GM23338 (cell line): ENCODE results near the gene PAMR1. TPM values are rescaled to one million over a fixed set of nuclear protein-coding genes. Genes with fewer than 3 reads are reported as not detected.

Source experiments
- ATAC-seq: fragments of 200-7000 bp; cut with Tn5 transposase; 3 replicates; pipeline ENCODE4 v1.9.1; 2020
- DNase-seq: peaks from one replicate; pipeline ENCODE4 v3.0.0-alpha.2; 2015; ENCODE audit warnings: low spot score
- H2AFZ ChIP-seq: fragments of 200-600 bp; sonication (generic); 2 replicates; pipeline ENCODE4 v1.8.0; 2016; ENCODE audit warnings: antibody characterized with exemption, mild to moderate bottlenecking, moderate library complexity
- H3F3A ChIP-seq: fragments of 200-600 bp; sonication (generic); replicated peaks from 2 replicates; pipeline ENCODE4 v1.8.0; 2017; ENCODE audit warnings: antibody characterized with exemption, mixed run types, low read depth
- H3K27ac ChIP-seq: fragments of 200-600 bp; sonication (generic); 2 replicates; pipeline ENCODE4 v1.6.1; 2016; ENCODE audit warnings: low read depth
- H3K27me3 ChIP-seq: fragments of 200-600 bp; sonication (generic); 2 replicates; pipeline ENCODE4 v1.8.0; 2016; ENCODE audit warnings: mild to moderate bottlenecking, mixed run types, moderate library complexity; ENCODE audit not compliant: insufficient read depth
- H3K36me3 ChIP-seq: fragments of 200-600 bp; sonication (generic); 2 replicates; pipeline ENCODE4 v1.8.0; 2016; ENCODE audit warnings: mild to moderate bottlenecking; ENCODE audit not compliant: insufficient read depth
- H3K4me1 ChIP-seq: fragments of 200-600 bp; sonication (generic); 2 replicates; pipeline ENCODE4 v1.8.0; 2016; ENCODE audit warnings: mild to moderate bottlenecking, moderate library complexity; ENCODE audit not compliant: insufficient read depth
- H3K4me2 ChIP-seq: fragments of 200-600 bp; sonication (generic); 2 replicates; pipeline ENCODE4 v1.7.1; 2017; ENCODE audit warnings: mixed run types
- H3K4me3 ChIP-seq: fragments of 200-600 bp; sonication (generic); 2 replicates; pipeline ENCODE4 v1.6.1; 2016; ENCODE audit warnings: mixed run types
- H3K79me2 ChIP-seq: fragments of 200-600 bp; sonication (generic); replicated peaks from 2 replicates; pipeline ENCODE4 v1.8.0; 2017; ENCODE audit warnings: mild to moderate bottlenecking; ENCODE audit not compliant: insufficient read depth
- H3K9me2 ChIP-seq: fragments of 200-600 bp; sonication (generic); 2 replicates; pipeline ENCODE4 v1.8.0; 2017; ENCODE audit not compliant: insufficient read depth
- H4K20me1 ChIP-seq: fragments of 200-600 bp; sonication (generic); replicated peaks from 2 replicates; pipeline ENCODE4 v1.8.0; 2017; ENCODE audit warnings: mild to moderate bottlenecking; ENCODE audit not compliant: insufficient read depth
- H3K27ac Mint-ChIP-seq: 2 replicates; pipeline ENCODE4 v1.8.0; 2020; ENCODE audit warnings: inconsistent platforms, mild to moderate bottlenecking, moderate library complexity, mixed read lengths
- H3K27me3 Mint-ChIP-seq: 3 replicates; pipeline ENCODE4 v1.8.0; 2022; ENCODE audit warnings: low read depth, mild to moderate bottlenecking, moderate library complexity, mixed read lengths, inconsistent platforms; ENCODE audit not compliant: insufficient read depth, poor library complexity
- H3K36me3 Mint-ChIP-seq: 3 replicates; pipeline ENCODE4 v1.8.0; 2021; ENCODE audit warnings: low read depth, mild to moderate bottlenecking, inconsistent platforms, moderate library complexity, mixed read lengths
- H3K4me1 Mint-ChIP-seq: 3 replicates; pipeline ENCODE4 v1.8.0; 2020; ENCODE audit warnings: mild to moderate bottlenecking, inconsistent platforms, mixed read lengths
- H3K4me3 Mint-ChIP-seq: 3 replicates; pipeline ENCODE4 v1.8.0; 2021; ENCODE audit warnings: moderate library complexity, mild to moderate bottlenecking, inconsistent platforms, mixed read lengths
- H3K9me3 Mint-ChIP-seq: 3 replicates; pipeline ENCODE4 v1.8.0; 2020; ENCODE audit warnings: moderate library complexity, mild to moderate bottlenecking, inconsistent platforms, mixed read lengths
- CREB1 ChIP-seq: fragments of 250-450 bp; sonication (Bioruptor Pico); IDR thresholded peaks from 2 replicates; pipeline ENCODE4 v1.5.0; 2020; ENCODE audit warnings: low read depth, mild to moderate bottlenecking, moderate library complexity
- EZH2phosphoT487 ChIP-seq: fragments of 200-600 bp; sonication (generic); IDR thresholded peaks from one replicate; pipeline ENCODE4 v1.8.1; 2018; ENCODE audit warnings: antibody characterized with exemption; ENCODE audit not compliant: unreplicated experiment
- POLR2AphosphoS5 ChIP-seq: IDR thresholded peaks from 2 replicates; pipeline ENCODE4 v1.6.1; 2016; ENCODE audit warnings: antibody characterized with exemption, low read depth
- ZNF114 ChIP-seq: fragments of 250-450 bp; sonication (Bioruptor Pico); IDR thresholded peaks from 2 replicates; pipeline ENCODE4 v1.5.0; 2020; ENCODE audit warnings: mild to moderate bottlenecking, moderate library complexity
- ZNF331 ChIP-seq: fragments of 250-450 bp; sonication (Bioruptor Pico); IDR thresholded peaks from 2 replicates; pipeline ENCODE4 v1.5.0; 2020; ENCODE audit warnings: low read depth, mild to moderate bottlenecking, moderate library complexity
- polyA plus RNA-seq: library from polyadenylated mRNA; unstranded; fragments of >200 nt; fragmentation: Nextera tagmentation; extraction: Ambion mirVana; gene quantifications from 2 replicates; pipeline ENCODE4 v1.2.1, GENCODE V29; 2016
- total RNA-seq: library from RNA; depleted of rRNA; stranded (reverse); fragments of >200 nt; shearing (Covaris generic); gene quantifications from 2 replicates; pipeline ENCODE4 v1.2.3, GENCODE V29; 2014
- TF ChIP-seq, protein P1 (sequence below), 2 experiments: fragments of 200-600 bp in 1 of 2; sonication (generic) in 1 of 2; conservative IDR thresholded peaks; 2 replicates each; pipeline versions ENCODE4 v1.5.1 to v1.6.1; 2016 to 2017; ENCODE audit warnings: antibody characterized with exemption in 2 of 2, low read depth in 2 of 2, mild to moderate bottlenecking in 2 of 2, moderate library complexity in 1 of 2
- TF ChIP-seq, protein P2 (sequence below): IDR thresholded peaks from one replicate; pipeline ENCODE4 v1.6.1; 2018; ENCODE audit warnings: antibody characterized with exemption; ENCODE audit not compliant: unreplicated experiment

Gene PAMR1
- total and polyA plus RNA-seq, 2 experiments from 2014 or later = 1.6 to 3.1 TPM

DNA sequence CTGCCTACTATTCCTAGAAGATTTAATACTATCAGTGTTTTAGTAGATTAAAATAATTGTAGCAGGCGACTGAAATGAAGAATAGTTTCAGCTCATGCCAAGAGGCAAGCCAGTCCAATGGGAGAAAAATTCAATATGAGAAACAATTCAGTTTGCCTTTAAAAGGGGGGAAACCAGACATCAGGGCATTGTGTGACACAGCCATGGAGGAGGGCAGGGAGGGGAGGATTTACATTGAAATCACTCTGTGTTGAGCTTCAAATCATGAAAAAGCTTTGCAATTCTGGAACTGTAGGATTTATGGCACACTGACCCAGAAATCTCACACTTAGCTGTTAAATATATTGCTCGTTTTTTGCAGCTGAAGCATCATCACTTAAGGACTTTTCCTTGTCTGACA, 110.6 kb downstream of the PAMR1 start:
- H3K4me2 ChIP-seq = no peak overlapping the region
- Mint-ChIP-seq H3K27ac (no peak overlapping the region), H3K4me1 (no peaks in the 10 kb centered on the region; the same call in 2 of the 3 replicates), H3K4me3 (no peak overlapping the region), H3K27me3 (peaks cover 41% of the 10 kb centered on the region), H3K36me3 (no peaks in the 10 kb centered on the region), H3K9me3 (peaks cover 3% of the 10 kb centered on the region; the same call in 1 of the 3 replicates)
- peaks cover 58% of the 10 kb centered on the region for H3K27me3 ChIP-seq
- no peaks in the 10 kb centered on the region for H3K36me3 ChIP-seq
- H3K27ac ChIP-seq = no peak overlapping the region
- no peak for ATAC-seq
- no peaks in the 10 kb centered on the region for H3F3A ChIP-seq
- H3K79me2 ChIP-seq = no peaks in the 10 kb centered on the region
- DNase-seq = no peak
- no peaks in the 10 kb centered on the region for H3K9me2 ChIP-seq
- H3K4me3 ChIP-seq = no peak overlapping the region
- TF ChIP-seq POLR2AphosphoS5 = no peak
- TF ChIP-seq, protein P1, sequence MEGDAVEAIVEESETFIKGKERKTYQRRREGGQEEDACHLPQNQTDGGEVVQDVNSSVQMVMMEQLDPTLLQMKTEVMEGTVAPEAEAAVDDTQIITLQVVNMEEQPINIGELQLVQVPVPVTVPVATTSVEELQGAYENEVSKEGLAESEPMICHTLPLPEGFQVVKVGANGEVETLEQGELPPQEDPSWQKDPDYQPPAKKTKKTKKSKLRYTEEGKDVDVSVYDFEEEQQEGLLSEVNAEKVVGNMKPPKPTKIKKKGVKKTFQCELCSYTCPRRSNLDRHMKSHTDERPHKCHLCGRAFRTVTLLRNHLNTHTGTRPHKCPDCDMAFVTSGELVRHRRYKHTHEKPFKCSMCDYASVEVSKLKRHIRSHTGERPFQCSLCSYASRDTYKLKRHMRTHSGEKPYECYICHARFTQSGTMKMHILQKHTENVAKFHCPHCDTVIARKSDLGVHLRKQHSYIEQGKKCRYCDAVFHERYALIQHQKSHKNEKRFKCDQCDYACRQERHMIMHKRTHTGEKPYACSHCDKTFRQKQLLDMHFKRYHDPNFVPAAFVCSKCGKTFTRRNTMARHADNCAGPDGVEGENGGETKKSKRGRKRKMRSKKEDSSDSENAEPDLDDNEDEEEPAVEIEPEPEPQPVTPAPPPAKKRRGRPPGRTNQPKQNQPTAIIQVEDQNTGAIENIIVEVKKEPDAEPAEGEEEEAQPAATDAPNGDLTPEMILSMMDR (conservative IDR thresholded peaks at IDR 0.05; ENCODE audit: low read depth in 2 of 2) = no peak
- TF ChIP-seq, protein P2, sequence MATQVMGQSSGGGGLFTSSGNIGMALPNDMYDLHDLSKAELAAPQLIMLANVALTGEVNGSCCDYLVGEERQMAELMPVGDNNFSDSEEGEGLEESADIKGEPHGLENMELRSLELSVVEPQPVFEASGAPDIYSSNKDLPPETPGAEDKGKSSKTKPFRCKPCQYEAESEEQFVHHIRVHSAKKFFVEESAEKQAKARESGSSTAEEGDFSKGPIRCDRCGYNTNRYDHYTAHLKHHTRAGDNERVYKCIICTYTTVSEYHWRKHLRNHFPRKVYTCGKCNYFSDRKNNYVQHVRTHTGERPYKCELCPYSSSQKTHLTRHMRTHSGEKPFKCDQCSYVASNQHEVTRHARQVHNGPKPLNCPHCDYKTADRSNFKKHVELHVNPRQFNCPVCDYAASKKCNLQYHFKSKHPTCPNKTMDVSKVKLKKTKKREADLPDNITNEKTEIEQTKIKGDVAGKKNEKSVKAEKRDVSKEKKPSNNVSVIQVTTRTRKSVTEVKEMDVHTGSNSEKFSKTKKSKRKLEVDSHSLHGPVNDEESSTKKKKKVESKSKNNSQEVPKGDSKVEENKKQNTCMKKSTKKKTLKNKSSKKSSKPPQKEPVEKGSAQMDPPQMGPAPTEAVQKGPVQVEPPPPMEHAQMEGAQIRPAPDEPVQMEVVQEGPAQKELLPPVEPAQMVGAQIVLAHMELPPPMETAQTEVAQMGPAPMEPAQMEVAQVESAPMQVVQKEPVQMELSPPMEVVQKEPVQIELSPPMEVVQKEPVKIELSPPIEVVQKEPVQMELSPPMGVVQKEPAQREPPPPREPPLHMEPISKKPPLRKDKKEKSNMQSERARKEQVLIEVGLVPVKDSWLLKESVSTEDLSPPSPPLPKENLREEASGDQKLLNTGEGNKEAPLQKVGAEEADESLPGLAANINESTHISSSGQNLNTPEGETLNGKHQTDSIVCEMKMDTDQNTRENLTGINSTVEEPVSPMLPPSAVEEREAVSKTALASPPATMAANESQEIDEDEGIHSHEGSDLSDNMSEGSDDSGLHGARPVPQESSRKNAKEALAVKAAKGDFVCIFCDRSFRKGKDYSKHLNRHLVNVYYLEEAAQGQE = no peak
- no peak for TF ChIP-seq CREB1 (CRISPR knock-in tag)
- TF ChIP-seq ZNF331 (CRISPR knock-in tag) = no peak
- no peak for TF ChIP-seq ZNF114 (CRISPR knock-in tag)
- no peak for TF ChIP-seq EZH2phosphoT487
- H3K4me1 ChIP-seq = peaks cover 6% of the 10 kb centered on the region; the same call in 1 of the 2 replicates
- H2AFZ ChIP-seq = no peak overlapping the region
- peaks cover 3% of the 10 kb centered on the region for H4K20me1 ChIP-seq

DNA sequence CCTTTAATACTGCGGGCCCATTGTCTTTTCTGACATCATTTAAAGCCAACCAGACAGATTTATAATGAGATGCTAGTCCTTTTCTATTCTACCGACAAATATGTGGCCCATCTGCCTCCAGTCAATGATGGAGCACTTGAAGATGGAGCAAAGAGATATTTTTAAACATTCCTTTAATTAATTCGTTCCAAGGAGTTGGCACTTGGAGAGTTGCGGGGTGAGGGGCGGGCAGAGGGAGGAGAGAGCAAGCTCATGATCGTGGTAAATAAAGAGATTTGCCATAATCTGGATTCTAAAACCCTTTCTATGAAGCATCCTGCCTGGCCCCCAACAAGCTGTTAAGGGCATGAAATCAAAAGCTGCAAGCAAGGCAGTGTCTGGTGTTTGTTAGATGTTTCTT, 111.1 kb downstream of the PAMR1 start:
- peaks cover 36% of the 10 kb centered on the region for H3K27me3 Mint-ChIP-seq
- no peaks in the 10 kb centered on the region for H3K9me2 ChIP-seq
- no peak overlapping the region for H3K4me3 Mint-ChIP-seq
- TF ChIP-seq EZH2phosphoT487 (no peak), ZNF331 (CRISPR knock-in tag) (no peak)
- TF ChIP-seq, protein P1 (conservative IDR thresholded peaks at IDR 0.05; ENCODE audit: low read depth in 2 of 2) = no peak

More for the DNA sequence above, 111.1 kb downstream of the PAMR1 start:
- Histone ChIP-seq H2AFZ (no peak overlapping the region), H3F3A (no peaks in the 10 kb centered on the region), H4K20me1 (peaks cover 3% of the 10 kb centered on the region), H3K4me1 (peaks cover 6% of the 10 kb centered on the region; the same call in 1 of the 2 replicates), H3K4me3 (no peak overlapping the region), H3K4me2 (no peak overlapping the region), H3K27me3 (peaks cover 54% of the 10 kb centered on the region), H3K36me3 (no peaks in the 10 kb centered on the region), H3K27ac (no peak overlapping the region), H3K79me2 (no peaks in the 10 kb centered on the region)
- DNase-seq = no peak
- Mint-ChIP-seq H3K27ac (no peak overlapping the region), H3K9me3 (peaks cover 3% of the 10 kb centered on the region; the same call in 1 of the 3 replicates), H3K36me3 (no peaks in the 10 kb centered on the region), H3K4me1 (no peaks in the 10 kb centered on the region; the same call in 2 of the 3 replicates)
- no peak for ATAC-seq
